Measurements from ENCODE around the gene PRTG.
"Not testable (repeated sequence)": the region's sequence is repeated elsewhere in the genome, so short reads cannot be mapped to it uniquely, and the experiment has no call there.

The PRTG gene

DNA sequence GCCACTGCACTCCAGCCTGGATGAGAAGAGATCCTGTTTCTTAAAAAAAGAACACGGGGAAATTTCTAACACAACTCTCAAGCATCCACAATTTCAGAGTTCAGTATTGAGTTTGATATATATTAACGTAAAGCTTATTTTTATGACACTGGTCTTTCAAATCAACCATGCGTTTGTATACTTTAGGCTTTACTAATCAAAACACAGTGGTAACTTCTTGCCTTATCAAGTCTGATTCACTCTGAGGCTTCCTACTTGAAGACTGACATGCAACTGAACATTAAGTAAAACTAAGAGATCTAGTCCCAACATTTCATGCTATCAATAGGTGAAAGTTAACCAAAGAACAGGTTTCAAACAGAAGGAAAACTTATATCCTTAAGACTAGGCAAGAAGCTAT, 46.7 kb downstream of the PRTG start:
- DNase-seq (ENCODE audit: low spot score), result no peak

DNA sequence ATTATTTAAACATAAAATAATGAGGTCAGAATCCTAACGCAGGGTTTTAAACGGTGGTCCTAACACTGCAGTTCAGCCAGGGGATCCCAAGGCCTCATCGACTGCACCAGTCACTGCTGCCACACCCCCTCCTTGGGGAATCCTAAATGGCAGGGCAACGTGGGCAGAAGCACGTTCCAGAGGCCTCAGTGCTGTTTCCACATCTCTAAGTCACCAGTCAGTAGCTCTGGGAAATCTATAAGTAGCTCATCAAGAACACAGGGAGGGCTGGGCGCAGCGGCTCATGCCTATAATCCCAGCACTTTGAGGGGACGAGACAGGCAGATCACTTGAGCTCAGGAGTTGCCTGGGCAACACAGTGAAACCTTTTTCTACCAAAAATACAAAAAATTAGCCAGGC, 47.5 kb downstream of the PRTG start:
- DNase-seq (ENCODE audit: low spot score), result peak; percentile 32

DNA sequence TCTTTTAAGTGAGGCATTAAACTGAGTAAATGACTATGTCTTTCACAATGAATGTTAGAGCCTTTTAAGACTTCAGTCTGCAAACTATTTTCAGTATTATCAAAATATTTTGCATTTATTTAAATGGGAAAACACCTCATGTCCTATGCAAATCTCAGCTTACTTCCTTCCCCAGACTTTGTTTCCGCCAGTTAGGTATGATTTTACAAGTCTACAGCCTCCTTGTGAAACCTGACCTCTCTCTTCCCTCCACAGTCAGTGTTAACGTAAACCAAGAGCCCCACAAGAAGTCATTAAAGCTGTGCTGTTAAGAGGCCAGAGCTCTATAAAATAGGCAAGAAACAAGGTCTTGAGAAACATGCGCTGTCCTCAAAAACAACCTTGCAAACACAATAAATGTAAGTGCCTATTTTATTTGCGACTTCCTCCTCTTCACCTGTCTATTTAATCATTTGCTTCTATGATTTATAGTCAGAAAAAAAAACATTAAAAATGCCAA, 48.3 kb downstream of the PRTG start:
- peak; percentile 61 for DNase-seq (ENCODE audit: low spot score)

DNA sequence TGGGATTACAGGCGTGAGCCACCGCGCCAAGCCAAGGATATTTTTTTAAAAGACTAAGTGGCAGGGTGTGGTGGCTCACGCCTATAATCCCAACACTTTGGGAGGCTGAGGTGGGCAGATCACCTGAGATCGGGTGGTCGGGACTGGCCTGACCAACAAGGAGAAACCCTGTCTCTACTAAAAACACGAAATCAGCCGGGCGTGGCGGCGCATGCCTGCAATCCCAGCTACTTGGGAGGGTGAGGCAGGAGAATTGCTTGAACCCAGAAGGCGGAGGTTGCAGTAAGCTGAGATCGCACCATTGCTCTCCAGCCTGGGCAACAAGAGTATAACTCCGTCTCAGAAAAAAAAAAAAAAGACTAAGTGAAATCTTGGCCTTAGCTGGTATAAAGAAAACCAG, 49.8 kb downstream of the PRTG start:
- DNase-seq (ENCODE audit: low spot score), result not testable (repeated sequence)

DNA sequence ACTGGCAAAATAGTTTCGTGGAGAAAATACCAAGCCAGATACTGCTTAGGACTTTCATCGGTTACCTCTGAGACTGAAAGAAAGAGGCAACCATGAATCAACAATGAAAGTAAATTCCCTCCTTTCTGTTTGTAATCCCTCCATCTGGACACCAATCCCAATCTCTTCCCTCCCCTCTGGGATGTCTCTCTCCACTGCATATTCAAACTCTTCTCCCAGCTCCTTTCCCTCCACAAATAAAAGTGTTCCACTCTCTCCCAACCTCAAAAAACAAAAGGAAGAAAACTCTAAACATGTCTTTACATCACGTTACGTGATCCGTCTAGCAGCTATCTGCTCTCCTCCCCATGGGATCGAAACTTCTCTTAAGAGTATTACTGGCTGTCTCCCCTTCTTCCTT, 55.2 kb downstream of the PRTG start:
- no peak for DNase-seq (ENCODE audit: low spot score)

DNA sequence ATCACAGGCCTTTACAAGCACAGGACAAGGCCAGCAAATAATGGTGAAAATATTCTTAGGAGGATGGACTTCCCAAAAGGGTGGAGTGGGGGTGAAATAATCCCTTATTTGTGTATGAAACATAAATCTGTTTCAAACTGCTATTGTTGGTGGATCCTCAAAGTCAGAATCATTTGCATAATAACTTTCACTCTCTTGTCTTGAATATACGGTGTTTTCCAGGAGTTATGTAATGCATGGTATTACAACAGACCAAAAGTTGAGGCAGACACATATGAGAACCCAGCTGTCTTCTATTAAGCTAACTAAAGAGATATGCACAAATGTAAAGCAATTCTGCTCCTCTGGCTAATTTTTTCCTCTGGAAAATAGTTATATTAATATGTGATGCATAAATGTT, 57.7 kb downstream of the PRTG start:
- no peak for DNase-seq (ENCODE audit: low spot score)

DNA sequence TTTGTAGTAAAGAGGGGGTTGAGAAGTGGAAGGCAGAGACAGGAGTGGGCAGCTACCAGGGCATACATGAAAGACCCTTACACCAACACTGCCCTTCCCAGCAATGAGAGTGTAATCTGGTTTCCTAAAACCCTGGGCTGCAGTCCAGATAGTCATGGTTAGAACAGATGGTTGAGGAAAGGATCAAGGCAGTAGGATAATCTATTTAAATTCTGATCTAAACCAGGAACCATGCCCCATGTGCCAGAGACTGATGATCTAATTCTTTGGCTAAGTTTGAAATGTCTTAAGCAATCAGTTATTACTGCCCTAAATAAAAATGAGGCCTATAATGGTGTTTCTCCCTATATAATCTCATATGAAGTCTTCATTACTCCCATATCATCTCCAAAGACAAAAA, 59.6 kb downstream of the PRTG start:
- no peak for DNase-seq (ENCODE audit: low spot score)

DNA sequence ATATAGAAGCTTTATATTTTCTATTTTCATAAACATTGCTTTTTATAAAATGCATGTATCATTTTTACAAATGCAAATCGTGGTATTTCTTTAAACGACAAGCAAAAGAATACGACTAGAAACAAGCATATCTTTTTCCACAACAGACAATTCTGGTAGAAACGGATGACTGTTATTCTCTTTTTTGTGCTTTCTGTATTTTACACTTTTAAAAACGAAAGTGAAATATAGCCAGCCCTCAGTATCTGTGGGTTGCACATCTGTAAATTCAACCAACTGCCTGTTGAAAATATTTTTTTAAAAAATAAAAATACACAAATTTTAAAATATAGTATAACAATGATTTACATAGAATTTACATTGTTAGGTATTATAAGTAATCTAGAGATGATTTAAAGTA, 61.3 kb downstream of the PRTG start:
- DNase-seq (ENCODE audit: low spot score), result no peak

DNA sequence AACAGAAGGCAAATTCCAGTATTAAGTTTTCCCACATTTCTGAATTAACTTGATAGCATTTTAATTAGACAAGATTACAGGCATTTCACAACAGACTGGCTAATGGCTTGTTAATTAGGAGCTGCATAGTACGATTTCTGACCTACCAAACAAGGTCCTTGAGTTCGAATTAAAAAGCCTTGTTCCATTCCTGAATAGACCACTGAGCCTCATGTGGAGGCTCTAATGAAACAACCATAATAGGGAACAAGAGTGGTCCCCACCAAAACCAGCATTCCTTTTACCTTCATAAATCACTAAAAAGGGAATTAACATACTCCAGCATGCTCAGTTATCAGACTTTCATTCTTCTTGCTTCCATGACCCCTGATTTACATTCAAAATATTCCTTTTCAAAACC, 66.4 kb downstream of the PRTG start:
- no peak for DNase-seq (ENCODE audit: low spot score)

DNA sequence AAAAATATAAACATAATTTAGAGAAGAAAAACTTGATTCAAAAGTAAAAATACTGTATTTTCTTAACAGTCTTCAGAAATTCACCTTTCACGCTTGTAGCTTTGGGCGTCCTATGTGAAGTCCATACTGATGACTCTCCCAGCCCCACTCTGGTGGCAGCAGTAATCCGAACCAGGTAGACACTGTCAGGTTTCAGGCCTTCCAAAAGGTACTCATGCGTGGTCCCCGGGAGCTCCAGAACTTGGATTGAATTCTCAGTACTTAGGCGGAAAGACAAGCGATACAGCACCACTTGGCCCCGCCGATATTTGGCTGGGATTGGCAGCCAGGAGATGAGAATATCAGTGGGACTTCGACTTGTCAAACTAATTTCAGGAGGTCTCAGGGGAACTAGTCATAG, 69.7 kb downstream of the PRTG start:
- no peak for DNase-seq (ENCODE audit: low spot score)

DNA sequence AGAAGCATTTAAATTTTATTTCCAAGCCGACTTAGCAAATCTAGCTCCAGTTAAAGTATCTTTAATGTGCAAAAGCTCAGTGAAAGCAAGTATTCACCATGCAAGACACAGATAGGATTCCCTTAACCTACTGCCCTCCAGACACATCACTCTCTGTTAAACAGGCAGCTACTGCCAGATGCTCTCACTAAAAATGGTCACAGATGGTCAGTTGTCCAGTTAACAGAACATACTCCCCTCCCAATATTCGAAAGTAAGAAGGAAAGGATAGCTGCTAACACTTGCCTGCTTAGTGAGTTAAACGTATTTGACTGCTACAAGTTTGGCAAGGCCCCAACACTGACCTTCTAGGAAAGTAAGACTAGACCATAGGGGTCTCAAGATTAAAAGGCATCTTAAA, 73.7 kb downstream of the PRTG start:
- DNase-seq (ENCODE audit: low spot score), result no peak

DNA sequence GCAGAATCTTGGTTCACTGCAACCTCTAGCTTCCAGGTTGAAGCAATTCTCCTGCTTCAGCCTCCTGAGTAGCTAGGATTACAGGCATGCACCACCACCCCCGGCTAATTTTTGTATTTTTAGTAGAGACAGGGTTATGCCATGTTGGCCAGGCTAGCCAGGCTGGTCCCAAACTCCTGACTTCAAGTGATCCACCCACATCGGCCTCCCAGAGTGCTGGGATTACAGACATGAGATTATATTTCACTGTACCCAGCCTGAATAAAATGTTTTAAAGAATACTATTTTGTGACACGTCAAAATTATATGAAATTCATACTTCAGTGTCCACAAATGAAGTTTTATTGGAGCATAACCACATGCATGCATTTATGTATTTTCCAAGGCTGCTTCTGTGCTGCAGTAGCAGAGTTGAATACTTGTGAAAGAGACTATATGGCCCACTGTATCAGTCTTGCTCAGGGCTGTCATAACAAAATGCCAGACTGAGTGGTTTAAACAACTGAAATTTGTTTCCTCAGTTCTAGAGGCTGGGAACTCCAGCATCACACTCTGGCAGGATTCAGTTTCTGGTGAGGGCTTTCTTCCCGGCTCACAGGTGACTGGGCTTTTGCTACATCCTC, 77.2 kb downstream of the PRTG start:
- no peak for DNase-seq (ENCODE audit: low spot score)

DNA sequence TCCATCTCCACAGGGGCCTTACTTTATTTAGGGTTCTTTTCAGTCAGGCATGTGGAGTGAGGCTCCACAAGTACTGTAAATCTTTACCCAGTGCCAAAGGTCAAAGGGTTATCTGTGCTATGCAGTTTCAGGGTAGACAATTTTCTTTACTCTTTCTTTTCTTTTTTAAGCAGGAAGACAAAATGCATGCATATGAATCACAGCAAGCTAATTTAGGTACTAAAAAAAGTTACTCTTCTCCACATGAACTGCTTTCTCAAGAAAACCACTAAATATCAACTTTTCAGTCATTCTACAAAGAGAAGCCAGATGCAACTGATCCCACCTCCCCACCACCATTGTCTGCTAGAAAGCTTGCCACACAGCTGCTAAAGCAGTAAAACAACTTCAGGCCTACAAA, 81.5 kb downstream of the PRTG start:
- peak; percentile 45 for DNase-seq (ENCODE audit: low spot score)

DNA sequence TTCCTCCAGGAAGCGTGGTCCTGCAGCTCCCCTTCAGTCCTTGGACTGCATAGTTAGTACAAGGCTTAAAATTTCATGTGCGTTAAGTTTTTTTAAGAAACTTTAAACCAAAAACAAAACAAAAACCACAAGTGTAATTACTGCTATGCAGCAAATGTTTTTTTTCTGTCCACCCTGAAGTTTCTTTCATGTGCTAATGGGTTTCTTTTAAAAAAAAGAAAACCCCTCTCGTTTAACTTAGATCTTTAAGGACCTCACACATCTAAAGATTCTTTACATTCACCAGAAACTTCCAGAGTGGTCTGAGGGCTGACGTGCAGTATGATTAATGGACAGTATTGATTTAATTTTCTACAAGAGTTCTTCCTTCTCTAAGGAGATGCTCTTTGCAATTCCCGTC, 82.8 kb downstream of the PRTG start:
- no peak for DNase-seq (ENCODE audit: low spot score)

DNA sequence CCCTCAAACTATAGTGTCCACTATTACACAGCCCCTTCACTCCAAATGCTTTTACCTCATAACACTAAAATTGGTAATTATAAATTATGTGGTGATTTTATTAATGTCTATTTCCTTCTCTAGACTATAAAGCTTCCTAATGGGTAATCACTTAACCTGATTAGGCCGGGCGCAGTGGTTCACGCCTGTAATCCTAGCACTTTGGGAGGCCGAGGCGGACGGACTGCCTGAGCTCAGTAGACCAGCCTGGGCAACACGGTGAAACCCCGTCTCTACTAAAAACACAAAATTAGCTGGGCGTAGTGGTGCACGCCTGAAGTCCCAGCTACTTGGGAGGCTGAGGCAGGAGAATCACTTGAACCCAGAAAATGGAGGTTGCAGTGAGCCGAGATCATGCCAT, 83.5 kb downstream of the PRTG start:
- DNase-seq (ENCODE audit: low spot score), result no peak

DNA sequence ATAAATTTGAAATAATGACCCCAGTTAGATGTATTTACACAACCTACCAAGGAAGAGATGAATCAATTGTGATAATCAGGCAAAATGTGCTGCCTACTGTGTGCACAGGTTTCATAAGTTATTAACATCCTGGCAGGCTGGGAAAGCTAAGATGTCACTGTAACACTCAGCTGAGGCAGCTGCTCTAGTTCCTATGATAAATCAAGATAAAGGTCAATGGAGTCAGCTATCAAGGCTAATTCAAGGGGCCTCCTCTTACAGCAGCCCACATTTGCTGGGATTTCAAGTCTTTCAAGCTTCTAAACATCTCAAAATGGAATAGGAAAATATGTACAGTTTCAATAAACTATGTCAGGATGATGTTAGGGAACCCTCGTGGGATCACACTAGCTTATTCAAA, 84.1 kb downstream of the PRTG start:
- DNase-seq (ENCODE audit: low spot score), result no peak

DNA sequence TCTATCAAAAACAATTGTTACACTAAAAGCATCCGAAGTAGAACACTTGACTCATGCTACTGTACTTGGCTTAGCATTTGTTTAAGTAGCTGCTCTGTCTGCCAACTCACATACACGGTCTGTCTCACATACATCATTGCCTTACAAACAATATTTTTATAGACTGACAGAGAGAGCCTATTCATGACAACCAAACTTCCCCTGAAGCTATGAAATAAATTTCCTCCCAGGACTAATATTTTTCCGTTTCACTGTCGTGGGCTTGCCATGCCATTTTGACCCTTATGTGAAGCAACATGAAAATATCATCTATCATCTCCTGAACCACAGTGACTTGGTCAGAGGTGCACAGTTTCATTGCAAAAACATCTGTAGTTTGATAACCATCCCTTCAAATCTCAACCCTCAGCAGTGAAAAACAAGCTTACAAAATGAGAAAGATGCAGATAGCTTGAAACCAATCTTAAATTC, 88.4 kb downstream of the PRTG start:
- no peak for DNase-seq (ENCODE audit: low spot score)

DNA sequence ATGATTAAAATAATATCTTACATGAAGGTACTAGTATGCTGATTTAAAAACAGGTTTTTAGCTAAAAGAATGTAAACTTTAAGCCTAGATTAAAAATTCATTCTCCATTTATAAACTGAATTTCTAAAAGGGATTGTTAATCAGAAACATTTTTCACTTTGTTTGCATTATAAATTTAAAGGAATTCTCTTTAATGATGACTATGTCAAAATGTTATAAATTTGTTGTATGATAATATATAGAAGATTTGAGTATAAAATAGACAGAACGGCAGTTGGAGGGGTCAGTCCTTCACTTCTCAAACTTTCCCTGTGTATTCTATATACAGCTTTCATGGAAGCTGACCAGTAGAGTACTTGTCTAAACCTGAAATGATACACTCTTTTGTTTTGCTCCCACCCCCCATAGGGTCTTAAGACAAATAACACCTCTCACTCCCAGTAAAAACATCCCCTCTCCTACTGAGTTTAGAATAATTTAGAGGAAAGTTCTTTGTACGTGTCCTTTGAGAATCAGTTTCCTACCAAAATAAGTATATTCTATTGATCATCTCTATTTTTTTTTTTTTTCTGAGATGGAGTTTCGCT, 90.0 kb downstream of the PRTG start:
- no peak for DNase-seq (ENCODE audit: low spot score)

DNA sequence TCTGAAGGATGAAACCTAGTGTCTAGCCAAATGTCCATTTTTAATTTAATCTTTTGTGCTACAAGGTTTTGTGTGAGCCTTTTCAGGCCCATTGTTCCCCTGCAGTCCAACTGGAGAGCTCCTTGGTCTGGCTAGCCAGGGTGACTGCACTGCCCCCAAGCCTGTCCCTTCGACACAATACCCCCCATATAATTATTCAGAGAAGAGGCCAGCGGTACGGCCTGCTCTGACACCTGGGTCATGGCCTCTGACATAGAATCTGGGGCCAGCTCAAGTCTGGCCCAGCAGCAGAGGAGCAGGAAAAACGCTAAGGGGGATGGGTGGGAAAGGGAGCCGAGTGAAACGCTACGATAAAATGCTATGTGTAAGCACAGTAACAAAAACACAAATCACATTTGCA, 90.6 kb downstream of the PRTG start:
- DNase-seq (ENCODE audit: low spot score), result peak; percentile 28

DNA sequence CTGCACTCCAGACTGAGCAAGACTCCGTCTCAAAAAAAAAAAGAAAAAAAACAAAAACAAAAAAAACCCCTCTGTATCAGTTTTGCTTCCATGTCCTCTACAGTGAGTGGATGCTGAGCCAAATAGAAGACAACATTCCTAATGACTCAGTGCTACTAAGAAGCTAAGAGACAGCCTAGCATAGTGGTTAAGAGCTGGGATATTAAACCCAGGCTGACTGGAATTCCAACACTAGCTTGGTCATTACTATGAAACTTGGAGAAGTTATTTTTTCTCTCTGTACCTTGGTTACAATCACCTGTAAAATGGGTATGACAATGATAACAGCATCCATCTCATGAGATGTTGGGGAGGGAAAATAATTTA, 93.9 kb downstream of the PRTG start:
- no peak for DNase-seq (ENCODE audit: low spot score)

DNA sequence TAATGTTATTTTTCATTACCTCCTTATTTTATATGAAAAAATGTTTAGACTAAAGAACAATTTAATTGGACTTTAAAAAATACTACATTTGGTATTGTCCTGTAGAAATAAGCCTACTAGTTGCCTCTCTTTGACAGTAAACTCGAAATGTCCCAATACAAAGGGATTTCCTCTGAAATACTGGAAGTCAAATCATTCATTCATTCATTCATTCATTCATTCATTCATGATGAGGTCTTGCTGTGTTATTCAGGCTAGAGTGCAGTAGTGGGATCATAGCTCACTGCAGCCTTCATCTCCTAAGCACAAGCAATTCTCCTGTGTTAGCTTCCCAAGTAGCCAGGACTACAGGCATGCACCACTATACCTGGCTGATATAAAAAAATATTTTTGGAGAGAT, 104.2 kb downstream of the PRTG start:
- no peak for DNase-seq (ENCODE audit: low spot score)

DNA sequence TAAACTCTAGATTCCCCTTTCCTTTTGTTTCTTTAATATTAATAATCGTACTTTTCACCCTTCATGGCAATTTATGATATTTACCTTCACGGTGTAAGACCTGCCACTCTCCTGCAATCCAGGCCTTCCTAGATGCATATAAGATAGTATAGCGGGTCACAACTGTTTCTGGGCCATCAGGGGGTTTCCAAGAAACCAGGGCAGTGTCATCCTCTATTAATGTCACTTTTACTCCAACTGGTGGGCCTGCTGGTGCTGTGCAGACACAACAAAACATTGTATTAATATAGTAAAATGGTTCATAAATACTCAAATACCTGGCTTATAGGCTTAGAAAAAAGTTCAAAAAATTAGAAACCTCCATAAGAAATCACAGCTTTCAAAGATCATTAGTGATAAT, 105.9 kb downstream of the PRTG start:
- DNase-seq (ENCODE audit: low spot score), result no peak

DNA sequence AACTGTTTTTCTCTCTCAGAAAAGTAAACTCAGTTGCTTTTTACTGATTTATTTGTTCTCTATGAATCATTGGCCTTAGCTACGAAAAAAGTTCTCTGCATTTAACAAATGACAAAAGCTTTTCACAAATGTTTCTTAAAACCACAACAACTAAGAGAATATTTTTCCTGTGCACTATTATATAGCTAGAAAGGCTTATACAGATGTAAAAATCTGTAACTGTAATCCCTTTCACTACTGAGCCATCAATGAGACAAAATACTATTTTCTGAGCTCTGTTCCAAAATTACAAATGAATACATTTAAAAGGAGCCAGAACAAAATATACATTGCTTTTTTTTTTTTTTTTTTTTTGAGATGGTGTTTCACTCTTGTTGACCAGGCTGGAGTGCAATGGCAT, 109.2 kb downstream of the PRTG start:
- DNase-seq (ENCODE audit: low spot score), result no peak

DNA sequence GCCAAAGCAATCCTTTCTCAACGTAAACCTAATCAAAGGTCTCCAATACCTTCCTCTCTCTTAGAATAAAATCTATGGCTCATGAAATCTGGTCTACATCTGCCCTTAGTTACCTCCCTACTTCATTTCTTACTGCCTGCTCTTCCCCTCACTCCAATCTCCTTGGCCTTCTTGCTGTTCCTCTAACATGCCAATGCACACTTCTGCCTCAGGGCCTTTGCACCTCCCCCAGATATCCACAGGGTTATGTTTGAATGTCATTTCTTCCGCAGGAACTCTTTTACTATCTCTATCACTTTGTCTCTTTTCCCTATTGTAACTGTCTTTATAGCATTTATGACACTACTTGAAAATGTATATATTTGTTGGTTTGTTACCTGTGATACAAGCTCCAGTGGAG, 110.5 kb downstream of the PRTG start:
- no peak for DNase-seq (ENCODE audit: low spot score)
